AG04450 (cell line): Measurements from ENCODE around the gene MICAL3. TPM values are rescaled to one million over a fixed set of nuclear protein-coding genes. Genes with fewer than 3 reads are reported as not detected.

ENCODE experiments used
- CTCF ChIA-PET: fragments of 300-600, 350-600 bp; formaldehyde crosslinking; extraction: SDS; loops from one replicate; lab custom pipeline; 2022; ENCODE audit warnings: antibody characterized with exemption, inconsistent platforms; lab: Charles Lee
- POLR2A ChIA-PET: fragments of 350-600 bp; formaldehyde crosslinking; extraction: SDS; loops from one replicate; lab custom pipeline; 2021; ENCODE audit warnings: antibody characterized with exemption, inconsistent platforms; lab: Yijun Ruan, JAX
- DNase-seq: peaks from one replicate; pipeline ENCODE4 v3.0.0-alpha.2; 2011; ENCODE audit warnings: low read depth, low spot score
- H3K27ac ChIP-seq: one replicate; pipeline ENCODE4 v1.5.1; 2012; ENCODE audit warnings: low read depth, low read length, control low read depth
- H3K27me3 ChIP-seq: one replicate; pipeline ENCODE4 v1.6.0; 2012; ENCODE audit warnings: low read length; ENCODE audit not compliant: control insufficient read depth, insufficient read depth
- H3K4me3 ChIP-seq: 2 replicates; pipeline ENCODE4 v1.5.1; 2011; ENCODE audit warnings: mild to moderate bottlenecking, low read depth, low read length, control low read depth
- H3K9me3 ChIP-seq: 2 replicates; pipeline ENCODE4 v1.5.1; 2012; ENCODE audit warnings: low read length; ENCODE audit not compliant: control insufficient read depth, insufficient read depth
- CTCF ChIP-seq: IDR thresholded peaks from 2 replicates; pipeline ENCODE4 v1.5.1; 2011; ENCODE audit warnings: low read depth, low read length, control low read depth, inconsistent platforms
- polyA plus RNA-seq: library from polyadenylated mRNA; depleted of rRNA; stranded (reverse); fragments of >200 nt; gene quantifications from 2 replicates; pipeline ENCODE4 v1.2.3, GENCODE V29; 2011

The MICAL3 gene
- polyA plus RNA-seq, 1 experiment: 17.8 TPM

DNA sequence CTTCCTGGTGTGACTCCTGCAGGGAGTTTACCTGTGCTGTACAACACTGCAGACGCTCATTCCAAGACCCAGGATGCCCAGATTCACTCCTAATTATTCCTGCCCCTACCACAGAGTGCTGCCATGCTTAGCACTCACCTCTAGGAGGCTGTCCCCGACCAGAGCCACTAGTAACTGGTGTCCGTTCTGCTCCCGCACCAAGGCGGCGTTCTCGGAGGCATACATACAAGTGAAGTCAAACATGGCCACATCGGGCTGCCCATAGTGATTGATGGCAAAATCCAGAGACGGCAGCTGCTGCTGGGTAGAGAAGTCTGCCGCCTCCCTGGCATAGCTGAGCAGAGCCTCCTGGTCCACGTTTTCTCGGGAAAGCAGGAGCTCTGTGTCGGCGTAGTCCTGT, 127.8 kb downstream of the MICAL3 start:
- no peak overlapping the region for H3K27ac ChIP-seq
- ChIA-PET POLR2A (no interaction called here), CTCF (interaction anchor here (0.8 to 1.7 kb wide), 2 partner anchors 178 to 180 kb away, joined by 4 read pairs; no protein-coding TSS in a partner anchor)
- no peak overlapping the region for H3K4me3 ChIP-seq
- H3K27me3 ChIP-seq: no peaks in the 10 kb centered on the region
- no peak for DNase-seq
- no peaks in the 10 kb centered on the region for H3K9me3 ChIP-seq
- peak; percentile 56 for TF ChIP-seq CTCF

- no peak for DNase-seq
- ChIA-PET CTCF (interaction anchor here (0.7 to 1.5 kb wide), 6 partner anchors 18 to 182 kb away, joined by 3 to 6 read pairs (median 4); no protein-coding TSS in a partner anchor), POLR2A (no interaction called here)
- Histone ChIP-seq H3K27ac (no peak overlapping the region), H3K4me3 (no peak overlapping the region), H3K27me3 (no peaks in the 10 kb centered on the region), H3K9me3 (no peaks in the 10 kb centered on the region)
- no peak for TF ChIP-seq CTCF
Observed at GRCh38 chr22:17893900-17894535, 130.3 kb downstream of the MICAL3 start.

DNA sequence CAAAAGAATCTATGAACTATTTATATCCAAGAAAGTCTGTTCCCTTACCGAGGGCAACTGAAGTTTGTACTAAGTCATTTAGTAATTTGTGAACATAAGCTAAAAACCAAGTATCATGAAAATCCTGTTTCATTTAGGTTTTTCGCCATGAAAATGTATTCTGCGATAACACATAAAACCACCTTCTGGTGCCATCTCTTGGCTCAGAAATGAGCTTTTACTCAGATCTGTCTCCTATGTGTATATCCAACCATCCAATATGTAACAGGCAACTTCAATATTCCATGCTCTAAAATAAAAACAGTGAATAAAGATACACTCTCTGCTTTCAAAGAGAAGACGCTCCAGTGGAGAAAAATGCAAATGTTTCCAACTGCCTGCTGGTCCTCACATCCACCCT, 132.0 kb downstream of the MICAL3 start:
- Histone ChIP-seq H3K27ac (no peak overlapping the region), H3K9me3 (no peaks in the 10 kb centered on the region), H3K4me3 (no peak overlapping the region), H3K27me3 (no peaks in the 10 kb centered on the region)
- TF ChIP-seq CTCF: no peak
- no peak for DNase-seq
- ChIA-PET CTCF (interaction anchor here (1.1 to 1.5 kb wide), 2 partner anchors 17 to 184 kb away, joined by 3 to 8 read pairs; no protein-coding TSS in a partner anchor), POLR2A (interaction anchor here (0.6 kb wide), 1 partner anchor 26 kb away, joined by 3 read pairs; no protein-coding TSS in a partner anchor)

DNA sequence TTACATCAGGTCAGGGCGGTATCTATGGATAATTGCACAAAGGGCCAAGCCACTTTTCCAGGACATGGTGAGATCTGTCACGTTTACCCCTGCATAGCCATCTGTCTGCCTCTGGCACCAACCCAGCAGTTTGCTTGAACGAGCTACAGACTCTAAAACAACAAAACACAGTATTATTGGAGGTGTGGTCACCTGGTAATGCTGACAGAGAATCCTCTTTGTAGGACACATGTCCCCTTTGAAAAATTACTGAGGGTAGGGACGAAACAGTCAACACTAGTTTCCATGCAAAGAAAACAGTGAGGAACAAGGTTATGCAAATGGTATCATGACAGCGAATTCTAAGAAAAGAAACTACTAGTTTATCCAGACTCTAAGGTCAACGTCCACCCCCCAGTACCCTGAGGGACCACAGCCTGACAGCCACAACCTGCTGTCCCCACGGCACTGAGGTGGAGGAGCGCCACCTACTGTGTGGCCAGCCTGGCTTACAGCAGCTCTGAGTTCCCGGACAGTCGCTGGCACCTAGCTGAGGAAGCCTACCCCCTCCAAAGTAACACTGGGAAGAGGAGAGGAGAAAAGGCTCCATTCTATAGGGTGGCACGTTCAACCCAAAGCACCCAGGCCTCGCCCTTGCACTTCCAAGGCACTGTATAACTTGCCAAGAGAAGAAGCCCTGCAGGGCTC, 132.7 kb downstream of the MICAL3 start:
- H3K27me3 ChIP-seq: no peaks in the 10 kb centered on the region
- TF ChIP-seq CTCF: no peak
- H3K4me3 ChIP-seq: no peak overlapping the region
- no peak overlapping the region for H3K27ac ChIP-seq
- CTCF ChIA-PET: interaction anchor here (0.7 to 4.3 kb wide), 3 partner anchors 134 to 185 kb away, joined by 3 to 70 read pairs (median 8); partner anchors contain the start of gene PEX26
- POLR2A ChIA-PET: no interaction called here
- DNase-seq: no peak
- H3K9me3 ChIP-seq: no peaks in the 10 kb centered on the region

- H3K9me3 ChIP-seq: no peaks in the 10 kb centered on the region
- POLR2A ChIA-PET: no interaction called here
- CTCF ChIA-PET: interaction anchor here (0.7 to 4.3 kb wide), 2 partner anchors 135 to 185 kb away, joined by 3 to 70 read pairs; partner anchors contain the start of gene PEX26
- no peak overlapping the region for H3K4me3 ChIP-seq
- no peak overlapping the region for H3K27ac ChIP-seq
- H3K27me3 ChIP-seq: no peaks in the 10 kb centered on the region
- no peak for TF ChIP-seq CTCF
- no peak for DNase-seq
Observed at GRCh38 chr22:17890892-17891291, 133.5 kb downstream of the MICAL3 start.
